ENCODE measurements around the gene NUDT3. TPM values are rescaled to one million over a fixed set of nuclear protein-coding genes. Genes with fewer than 3 reads are reported as not detected.

NUDT3 gene
- total RNA-seq, 2 donors from 2014 or later: 22.8 to 24.7 TPM

- no peak overlapping the region for H3K9ac ChIP-seq (ENCODE audit: extremely low read depth, low read length, poor library complexity, severe bottlenecking)
- no peaks in the 10 kb centered on the region for H3K9me3 ChIP-seq (ENCODE audit: control insufficient read depth, low read length)
- Mint-ChIP-seq H3K36me3 (ENCODE audit: low read depth) (peaks cover 10% of the 10 kb centered on the region), H3K4me1 (peaks cover 1% of the 10 kb centered on the region), H3K27ac (no peak overlapping the region), H3K9me3 (no peaks in the 10 kb centered on the region), H3K27me3 (ENCODE audit: insufficient read depth) (no peaks in the 10 kb centered on the region), H3K4me3 (no peak overlapping the region)
- TF ChIP-seq, protein P1, sequence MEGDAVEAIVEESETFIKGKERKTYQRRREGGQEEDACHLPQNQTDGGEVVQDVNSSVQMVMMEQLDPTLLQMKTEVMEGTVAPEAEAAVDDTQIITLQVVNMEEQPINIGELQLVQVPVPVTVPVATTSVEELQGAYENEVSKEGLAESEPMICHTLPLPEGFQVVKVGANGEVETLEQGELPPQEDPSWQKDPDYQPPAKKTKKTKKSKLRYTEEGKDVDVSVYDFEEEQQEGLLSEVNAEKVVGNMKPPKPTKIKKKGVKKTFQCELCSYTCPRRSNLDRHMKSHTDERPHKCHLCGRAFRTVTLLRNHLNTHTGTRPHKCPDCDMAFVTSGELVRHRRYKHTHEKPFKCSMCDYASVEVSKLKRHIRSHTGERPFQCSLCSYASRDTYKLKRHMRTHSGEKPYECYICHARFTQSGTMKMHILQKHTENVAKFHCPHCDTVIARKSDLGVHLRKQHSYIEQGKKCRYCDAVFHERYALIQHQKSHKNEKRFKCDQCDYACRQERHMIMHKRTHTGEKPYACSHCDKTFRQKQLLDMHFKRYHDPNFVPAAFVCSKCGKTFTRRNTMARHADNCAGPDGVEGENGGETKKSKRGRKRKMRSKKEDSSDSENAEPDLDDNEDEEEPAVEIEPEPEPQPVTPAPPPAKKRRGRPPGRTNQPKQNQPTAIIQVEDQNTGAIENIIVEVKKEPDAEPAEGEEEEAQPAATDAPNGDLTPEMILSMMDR (conservative IDR thresholded peaks at IDR 0.05): no peak
- H3K27me3 ChIP-seq (ENCODE audit: control insufficient read depth, insufficient read depth, low read length, poor library complexity, severe bottlenecking): no peaks in the 10 kb centered on the region
- peaks cover 6% of the 10 kb centered on the region for H3K4me1 ChIP-seq (ENCODE audit: control insufficient read depth, insufficient read depth, low read length)
- DNase-seq: no peak
- peaks cover 5% of the 10 kb centered on the region for H3K36me3 ChIP-seq (ENCODE audit: control insufficient read depth, insufficient read depth, low read length)
- H3K27ac ChIP-seq (ENCODE audit: low read depth, low read length): no peak overlapping the region
- H3K4me3 ChIP-seq (ENCODE audit: low read length): no peak overlapping the region
- WGBS, 2 experiments (ENCODE audit: insufficient coverage in 1 of 2, insufficient read length in 1 of 2): 80 to 94% methylated on average over 1 of the region's 1 CpG
Measured at GRCh38 chr6:34322732-34323131, 69.7 kb downstream of the NUDT3 start.

- Histone ChIP-seq H3K27me3 (ENCODE audit: control insufficient read depth, insufficient read depth, low read length, poor library complexity, severe bottlenecking) (no peaks in the 10 kb centered on the region), H3K4me1 (ENCODE audit: control insufficient read depth, insufficient read depth, low read length) (peaks cover 6% of the 10 kb centered on the region), H3K36me3 (ENCODE audit: control insufficient read depth, insufficient read depth, low read length) (peaks cover 5% of the 10 kb centered on the region), H3K9me3 (ENCODE audit: control insufficient read depth, low read length) (no peaks in the 10 kb centered on the region), H3K9ac (ENCODE audit: extremely low read depth, low read length, poor library complexity, severe bottlenecking) (no peak overlapping the region), H3K27ac (ENCODE audit: low read depth, low read length) (no peak overlapping the region), H3K4me3 (ENCODE audit: low read length) (no peak overlapping the region)
- Mint-ChIP-seq H3K4me3 (no peak overlapping the region), H3K9me3 (no peaks in the 10 kb centered on the region), H3K36me3 (ENCODE audit: low read depth) (peaks cover 8% of the 10 kb centered on the region), H3K4me1 (peaks cover 9% of the 10 kb centered on the region), H3K27ac (no peak overlapping the region), H3K27me3 (ENCODE audit: insufficient read depth) (no peaks in the 10 kb centered on the region)
- TF ChIP-seq, protein P1 (conservative IDR thresholded peaks at IDR 0.05): no peak
- no peak for DNase-seq
- 96 to 100% methylated on average over 4 to 5 of the region's 5 CpGs for WGBS, 2 experiments (ENCODE audit: insufficient coverage in 1 of 2, insufficient read length in 1 of 2)
Measured at GRCh38 chr6:34321821-34322220, 70.6 kb downstream of the NUDT3 start.

DNA sequence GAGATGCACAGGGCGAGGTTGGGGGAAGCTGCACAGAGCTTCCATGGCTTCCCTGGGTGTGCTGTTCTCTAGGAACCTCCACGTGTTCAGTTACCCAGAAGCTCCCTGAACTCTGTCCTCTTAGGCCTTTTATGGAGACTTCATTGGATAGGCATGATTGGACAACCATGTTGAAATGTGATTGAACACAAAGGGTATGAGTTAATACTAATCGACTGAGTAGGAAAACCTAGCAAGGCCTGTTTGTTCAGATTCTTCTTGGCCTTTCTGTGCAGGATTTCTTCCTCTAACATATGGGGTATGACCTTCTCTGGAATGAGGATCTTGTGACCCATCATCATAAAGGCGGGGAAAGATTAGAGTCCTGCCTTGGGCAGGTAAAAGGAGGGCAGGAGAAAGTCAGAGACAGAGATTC, 73.0 kb downstream of the NUDT3 start:
- WGBS, 2 experiments (ENCODE audit: insufficient coverage in 1 of 2, insufficient read length in 1 of 2): 90 to 95% methylated on average over 4 of the region's 4 CpGs
- H3K36me3 ChIP-seq (ENCODE audit: control insufficient read depth, insufficient read depth, low read length): peaks cover 5% of the 10 kb centered on the region
- DNase-seq: no peak
- TF ChIP-seq, protein P1 (conservative IDR thresholded peaks at IDR 0.05): no peak
- no peaks in the 10 kb centered on the region for H3K27me3 ChIP-seq (ENCODE audit: control insufficient read depth, insufficient read depth, low read length, poor library complexity, severe bottlenecking)
- H3K36me3 Mint-ChIP-seq (ENCODE audit: low read depth): peaks cover 8% of the 10 kb centered on the region
- no peaks in the 10 kb centered on the region for H3K9me3 Mint-ChIP-seq
- peaks cover 11% of the 10 kb centered on the region for H3K4me1 Mint-ChIP-seq
- H3K9ac ChIP-seq (ENCODE audit: extremely low read depth, low read length, poor library complexity, severe bottlenecking): no peak overlapping the region
- no peak overlapping the region for H3K4me3 ChIP-seq (ENCODE audit: low read length)
- H3K27ac ChIP-seq (ENCODE audit: low read depth, low read length): no peak overlapping the region
- peaks cover 2% of the 10 kb centered on the region for H3K4me1 ChIP-seq (ENCODE audit: control insufficient read depth, insufficient read depth, low read length)
- H3K27me3 Mint-ChIP-seq (ENCODE audit: insufficient read depth): no peaks in the 10 kb centered on the region
- H3K9me3 ChIP-seq (ENCODE audit: control insufficient read depth, low read length): no peaks in the 10 kb centered on the region
- H3K4me3 Mint-ChIP-seq: no peak overlapping the region
- peak overlapping the region; percentile 33 for H3K27ac Mint-ChIP-seq
